ENCODE data around the gene TMEM150B. TPM values are rescaled to one million over a fixed set of nuclear protein-coding genes. Genes with fewer than 3 reads are reported as not detected.

The TMEM150B gene
- polyA plus RNA-seq, 1 of the 3 experiments (the other 2 are of a cell fraction), result not detected

- Histone ChIP-seq H3K4me3 (ENCODE audit: low read depth in 2 of 2, low read length in 1 of 2) (no peak overlapping the region), H3K79me2 (ENCODE audit: insufficient read depth) (no peaks in the 10 kb centered on the region; the same call in 1 of the 2 replicates), H3K36me3 (replicated peaks in 1 of 2; ENCODE audit: control insufficient read depth in 1 of 2, insufficient read depth in 2 of 2, low read length in 1 of 2) (peaks cover 2 to 4% of the 10 kb centered on the region in 2 experiments), H3K4me2 (no peak overlapping the region), H3K9me2 (no peaks in the 10 kb centered on the region), H3K27me3 (ENCODE audit: insufficient read depth) (no peaks in the 10 kb centered on the region), H4K20me1 (ENCODE audit: insufficient read depth) (no peaks in the 10 kb centered on the region), H3K27ac (ENCODE audit: low read depth in 2 of 2, low read length in 1 of 2) (no peak overlapping the region), H3K9me3 (no peaks in the 10 kb centered on the region), H3K4me1 (ENCODE audit: control insufficient read depth in 1 of 2, insufficient read depth in 2 of 2, low read depth in 1 of 2, low read length in 1 of 2) (no peaks in the 10 kb centered on the region), H2AFZ (ENCODE audit: low read depth) (no peak overlapping the region), H3F3A (replicated peaks; ENCODE audit: insufficient read depth) (no peaks in the 10 kb centered on the region), H3K9ac (no peak overlapping the region)
- TF ChIP-seq FOXM1 (IDR thresholded peaks at IDR 0.05; ENCODE audit: low read depth) (no peak), EP300 (IDR thresholded peaks at IDR 0.05; ENCODE audit: borderline replicate concordance in 1 of 2, low read depth in 1 of 2, low read length in 1 of 2) (no peak), MXI1 (IDR thresholded peaks at IDR 0.05; ENCODE audit: low read depth, low read length) (no peak), GABPA (IDR thresholded peaks at IDR 0.05; ENCODE audit: low read depth) (no peak), TEAD4 (IDR thresholded peaks at IDR 0.05; ENCODE audit: borderline replicate concordance, insufficient read depth) (no peak), ELF1 (IDR thresholded peaks at IDR 0.05) (no peak), RXRA (IDR thresholded peaks at IDR 0.05; ENCODE audit: borderline replicate concordance, low read depth) (no peak), TCF12 (IDR thresholded peaks at IDR 0.05) (no peak), IRF3 (IDR thresholded peaks at IDR 0.05; ENCODE audit: low read depth, low read length) (no peak), RFX5 (IDR thresholded peaks at IDR 0.05; ENCODE audit: low read length) (no peak), SMC3 (IDR thresholded peaks at IDR 0.05; ENCODE audit: low read depth, low read length) (no peak), CHD2 (IDR thresholded peaks at IDR 0.05; ENCODE audit: low read length, partially characterized antibody) (no peak), ZBTB33 (IDR thresholded peaks at IDR 0.05; ENCODE audit: borderline replicate concordance, low read depth) (no peak), TAF1 (IDR thresholded peaks at IDR 0.05; ENCODE audit: borderline replicate concordance, low read depth, low read length) (no peak), RCOR1 (IDR thresholded peaks at IDR 0.05; ENCODE audit: low read length) (no peak)
- TF ChIP-seq, protein P1, sequence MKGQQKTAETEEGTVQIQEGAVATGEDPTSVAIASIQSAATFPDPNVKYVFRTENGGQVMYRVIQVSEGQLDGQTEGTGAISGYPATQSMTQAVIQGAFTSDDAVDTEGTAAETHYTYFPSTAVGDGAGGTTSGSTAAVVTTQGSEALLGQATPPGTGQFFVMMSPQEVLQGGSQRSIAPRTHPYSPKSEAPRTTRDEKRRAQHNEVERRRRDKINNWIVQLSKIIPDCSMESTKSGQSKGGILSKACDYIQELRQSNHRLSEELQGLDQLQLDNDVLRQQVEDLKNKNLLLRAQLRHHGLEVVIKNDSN (IDR thresholded peaks at IDR 0.05; ENCODE audit: borderline replicate concordance, low read depth), result no peak
- WGBS (ENCODE audit: low lambda C conversion rate), result 95% methylated on average over 3 of the region's 3 CpGs
- ChIA-PET POLR2A (no interaction called here), CTCF (no interaction called here)
- DNase-seq, result no peak
These were observed 58.7 kb downstream of the TMEM150B start for GRCh38 chr19:55266404-55266803.
